NCI-H510A treated with DMSO at 0.1 percent for 48 hours (cell line): Measurements from ENCODE around the gene TMEM109.
A peak's percentile ranks its signal among the peaks of the same experiment; 100 is the strongest.

ENCODE experiments used
- DNase-seq: peaks from one replicate; lab custom pipeline; 2025; lab: John Stamatoyannopoulos, UW

Gene TMEM109

GRCh38 chr11:60942970-60943565 lies 29.1 kb downstream of the TMEM109 start:
- DNase-seq = peak; percentile 90

- DNase-seq = no peak
Measured at GRCh38 chr11:60944490-60945294, 30.7 kb downstream of the TMEM109 start.

GRCh38 chr11:60945295-60945667 lies 31.3 kb downstream of the TMEM109 start:
- DNase-seq = no peak

GRCh38 chr11:60946601-60947264 lies 32.8 kb downstream of the TMEM109 start:
- DNase-seq = peak; percentile 16

GRCh38 chr11:60947700-60948099 lies 33.7 kb downstream of the TMEM109 start:
- DNase-seq = no peak

- DNase-seq = no peak
Measured at GRCh38 chr11:60948250-60948649, 34.3 kb downstream of the TMEM109 start.

- DNase-seq = no peak
Measured at GRCh38 chr11:60950024-60950423, 36.1 kb downstream of the TMEM109 start.

- no peak for DNase-seq
Measured at GRCh38 chr11:60950933-60951605, 37.1 kb downstream of the TMEM109 start.

GRCh38 chr11:60951606-60951903 lies 37.6 kb downstream of the TMEM109 start:
- no peak for DNase-seq

- DNase-seq = no peak
Measured at GRCh38 chr11:60951904-60952741, 38.2 kb downstream of the TMEM109 start, which contains the start of gene SLC15A3. SLC15A3 (minus strand) TSS chr11:60952176; CDS start chr11:60951551, 625 bp downstream.

- DNase-seq = no peak
Measured at GRCh38 chr11:60952742-60953170, 38.8 kb downstream of the TMEM109 start.

GRCh38 chr11:60953781-60954180 lies 39.8 kb downstream of the TMEM109 start:
- DNase-seq = no peak

- DNase-seq = no peak
Measured at GRCh38 chr11:60954421-60954820, 40.5 kb downstream of the TMEM109 start.

- DNase-seq = peak; percentile 27
Measured at GRCh38 chr11:60955571-60955970, 41.6 kb downstream of the TMEM109 start.

GRCh38 chr11:60957188-60957587 lies 43.2 kb downstream of the TMEM109 start:
- DNase-seq = no peak

- no peak for DNase-seq
Measured at GRCh38 chr11:60959431-60959830, 45.5 kb downstream of the TMEM109 start.

GRCh38 chr11:60960405-60960804 lies 46.4 kb downstream of the TMEM109 start:
- DNase-seq = no peak

- DNase-seq = no peak
Measured at GRCh38 chr11:60964801-60965200, 50.8 kb downstream of the TMEM109 start.

GRCh38 chr11:60966890-60967289 lies 52.9 kb downstream of the TMEM109 start:
- no peak for DNase-seq

GRCh38 chr11:60968223-60968622 lies 54.3 kb downstream of the TMEM109 start:
- DNase-seq = no peak

- no peak for DNase-seq
Measured at GRCh38 chr11:60970369-60970774, 56.4 kb downstream of the TMEM109 start.

- no peak for DNase-seq
Measured at GRCh38 chr11:60970890-60971289, 56.9 kb downstream of the TMEM109 start.
